Measurements from ENCODE around the gene ATP2B1. TPM values are rescaled to one million over a fixed set of nuclear protein-coding genes. Genes with fewer than 3 reads are reported as not detected.

ATP2B1 gene
- total and polyA plus RNA-seq, 7 experiments from 2014 or later, result 11.0 to 101 (median 43.3) TPM

DNA sequence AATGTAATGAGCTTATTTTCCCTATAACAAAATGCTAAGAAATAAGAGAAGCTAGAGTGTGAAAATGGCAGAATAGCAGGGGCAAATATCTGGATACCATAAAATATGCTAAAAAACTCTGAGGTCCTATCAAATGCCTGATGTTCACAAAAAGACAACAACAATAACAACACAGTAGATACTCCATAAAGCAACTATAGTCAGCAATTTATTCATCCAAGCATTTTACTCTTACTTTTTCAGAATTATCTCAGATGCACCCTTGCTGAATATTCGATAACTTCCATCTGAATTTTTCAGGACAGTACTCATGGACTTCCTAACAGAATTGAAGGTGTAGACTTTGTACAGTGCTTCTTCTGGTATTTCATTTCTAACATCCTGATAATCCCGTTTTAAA is 88.9 kb downstream of the ATP2B1 start:
- peaks cover 8 to 58% (median 28%) of the 10 kb centered on the region in 5 donors for H3K36me3 Mint-ChIP-seq
- H3K27me3 Mint-ChIP-seq, result no peaks in the 10 kb centered on the region
- Histone ChIP-seq H3K4me1 (ENCODE audit: control insufficient read depth in 2 of 2, insufficient read depth in 2 of 2, low read length in 2 of 2) (no peaks in the 10 kb centered on the region), H3K9me3 (ENCODE audit: control insufficient read depth in 2 of 3, low read length in 3 of 3) (no peaks in the 10 kb centered on the region), H3K27me3 (ENCODE audit: control insufficient read depth in 2 of 2, insufficient read depth in 2 of 2, low read length in 2 of 2) (no peaks in the 10 kb centered on the region), H3K36me3 (ENCODE audit: control insufficient read depth in 2 of 3, insufficient read depth in 3 of 3, low read length in 3 of 3) (peaks cover 0 to 15% (median 8%) of the 10 kb centered on the region in 3 experiments), H3K27ac (ENCODE audit: low read depth, low read length) (no peak overlapping the region), H3K4me3 (ENCODE audit: low read length) (no peak overlapping the region)
- peaks cover 0 to 4% (median 0%) of the 10 kb centered on the region in 7 donors for H3K4me1 Mint-ChIP-seq
- intact Hi-C loops (cut with micrococcal nuclease), result no loop called here
- ATAC-seq (no peak), DNase-seq (no peak)
- CTCF ChIA-PET, result no interaction called here
- H3K9me3 Mint-ChIP-seq, result peaks cover 0 to 3% (median 0%) of the 10 kb centered on the region in 11 donors
- POLR2A ChIA-PET, result no interaction called here
- no peak overlapping the region for H3K27ac Mint-ChIP-seq
- no peak overlapping the region for H3K4me3 Mint-ChIP-seq

DNA sequence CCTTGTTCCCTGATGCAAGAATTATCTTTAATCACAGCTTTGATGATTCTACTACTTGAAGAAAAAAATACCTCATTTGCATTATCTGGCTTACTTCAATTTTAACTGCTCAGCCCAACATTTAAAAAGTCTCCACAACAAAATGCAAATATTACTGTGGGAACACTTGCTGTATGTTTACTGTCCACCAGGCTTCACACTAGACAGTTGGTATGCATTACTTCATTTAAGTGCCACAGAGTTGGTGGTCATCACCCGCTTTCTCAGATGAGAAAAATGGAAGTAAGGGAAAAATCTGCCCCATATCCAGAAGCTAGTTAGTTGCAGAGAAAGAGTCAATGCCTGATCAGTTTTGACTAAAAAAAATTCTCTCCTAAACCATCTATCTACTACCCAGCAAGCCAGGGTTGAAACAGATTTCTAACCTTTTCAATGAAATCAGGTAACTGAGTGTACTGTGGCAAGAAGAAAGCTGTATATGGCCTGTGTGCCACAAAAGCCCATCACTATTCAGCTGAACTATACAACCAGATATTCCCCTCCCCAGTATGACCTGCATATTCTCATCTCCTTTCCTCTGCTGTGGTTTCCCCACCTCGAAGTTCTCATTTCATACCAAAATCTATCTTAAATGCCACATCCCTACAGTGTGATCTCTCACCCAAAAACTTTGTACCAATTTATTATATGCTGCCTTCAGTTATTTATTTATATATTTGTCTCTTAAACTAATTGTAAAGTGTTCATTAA is 90.3 kb downstream of the ATP2B1 start:
- intact Hi-C loops (cut with micrococcal nuclease), result no loop called here
- H3K4me1 Mint-ChIP-seq, result peaks cover 0 to 4% (median 0%) of the 10 kb centered on the region in 7 donors
- Histone ChIP-seq H3K9me3 (ENCODE audit: control insufficient read depth in 2 of 3, low read length in 3 of 3) (no peaks in the 10 kb centered on the region), H3K4me1 (ENCODE audit: control insufficient read depth in 2 of 2, insufficient read depth in 2 of 2, low read length in 2 of 2) (no peaks in the 10 kb centered on the region), H3K27ac (ENCODE audit: low read depth, low read length) (no peak overlapping the region), H3K36me3 (ENCODE audit: control insufficient read depth in 2 of 3, insufficient read depth in 3 of 3, low read length in 3 of 3) (peaks cover 0 to 3% (median 0%) of the 10 kb centered on the region in 3 experiments), H3K27me3 (ENCODE audit: control insufficient read depth in 2 of 2, insufficient read depth in 2 of 2, low read length in 2 of 2) (no peaks in the 10 kb centered on the region), H3K4me3 (ENCODE audit: low read length) (no peak overlapping the region)
- H3K9me3 Mint-ChIP-seq, result peaks cover 0 to 3% (median 0%) of the 10 kb centered on the region in 11 donors
- H3K27me3 Mint-ChIP-seq, result no peaks in the 10 kb centered on the region
- no peak for DNase-seq
- POLR2A ChIA-PET, result interaction anchor here (0.6 kb wide), 1 partner anchor 118 kb away, joined by 3 read pairs; no protein-coding TSS in a partner anchor
- H3K4me3 Mint-ChIP-seq, result no peak overlapping the region
- CTCF ChIA-PET, result no interaction called here
- ATAC-seq, result no peak
- no peak overlapping the region for H3K27ac Mint-ChIP-seq
- peaks cover 16 to 58% (median 27%) of the 10 kb centered on the region in 5 donors for H3K36me3 Mint-ChIP-seq

DNA sequence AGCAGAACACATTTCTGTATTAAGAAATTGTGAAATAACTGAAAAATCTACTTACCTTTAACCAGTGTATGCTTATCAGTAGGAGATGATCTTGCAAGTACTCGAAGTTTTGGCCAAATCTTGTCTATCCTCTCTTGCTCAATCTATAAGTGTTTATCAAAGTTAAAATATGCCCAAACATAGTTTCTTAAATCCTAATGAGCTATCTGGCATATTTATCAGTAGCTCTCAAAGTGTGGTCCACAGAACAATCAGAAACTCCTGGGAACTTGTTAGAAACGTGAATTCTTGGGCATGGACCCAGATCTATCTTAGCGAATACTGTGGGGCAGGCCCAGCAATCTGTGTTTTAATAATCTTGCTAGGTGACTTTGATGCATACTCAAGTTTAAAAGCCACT is 98.3 kb downstream of the ATP2B1 start:
- no peak overlapping the region for H3K4me3 Mint-ChIP-seq
- Histone ChIP-seq H3K27me3 (ENCODE audit: control insufficient read depth in 2 of 2, insufficient read depth in 2 of 2, low read length in 2 of 2) (no peaks in the 10 kb centered on the region), H3K27ac (ENCODE audit: low read depth, low read length) (no peak overlapping the region), H3K4me3 (ENCODE audit: low read length) (no peak overlapping the region), H3K36me3 (ENCODE audit: control insufficient read depth in 2 of 3, insufficient read depth in 3 of 3, low read length in 3 of 3) (peaks cover 4 to 22% (median 4%) of the 10 kb centered on the region in 3 experiments), H3K4me1 (ENCODE audit: control insufficient read depth in 2 of 2, insufficient read depth in 2 of 2, low read length in 2 of 2) (no peaks in the 10 kb centered on the region), H3K9me3 (ENCODE audit: control insufficient read depth in 2 of 3, low read length in 3 of 3) (no peaks in the 10 kb centered on the region)
- intact Hi-C loops (cut with micrococcal nuclease), result no loop called here
- POLR2A ChIA-PET, result interaction anchor here (0.6 kb wide), 1 partner anchor 18 kb away, joined by 3 read pairs; no protein-coding TSS in a partner anchor
- ATAC-seq (no peak), DNase-seq (no peak)
- peaks cover 0 to 3% (median 0%) of the 10 kb centered on the region in 11 donors for H3K9me3 Mint-ChIP-seq
- no peak overlapping the region for H3K27ac Mint-ChIP-seq
- peaks cover 0 to 3% (median 0%) of the 10 kb centered on the region in 7 donors for H3K4me1 Mint-ChIP-seq
- H3K27me3 Mint-ChIP-seq, result no peaks in the 10 kb centered on the region
- H3K36me3 Mint-ChIP-seq, result peaks cover 23 to 71% (median 54%) of the 10 kb centered on the region in 5 donors
- CTCF ChIA-PET, result no interaction called here

DNA sequence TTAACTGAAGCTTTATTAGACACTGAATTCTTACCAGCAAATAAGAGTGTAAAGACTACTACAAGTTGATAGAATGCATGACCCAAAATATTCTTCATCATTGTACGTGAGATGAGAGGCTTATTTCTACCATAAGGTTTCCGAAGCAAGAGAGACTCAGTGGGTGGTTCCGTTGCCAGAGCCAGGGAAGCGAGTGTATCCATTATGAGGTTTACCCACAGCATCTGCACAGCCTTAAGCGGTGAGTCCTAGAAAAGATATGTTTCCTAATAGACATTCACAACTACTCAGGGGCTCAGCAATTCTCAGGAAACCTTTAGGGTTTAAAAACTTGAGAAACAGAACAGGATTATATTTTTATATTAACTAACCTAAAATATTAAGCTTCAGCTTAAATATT is 105.0 kb downstream of the ATP2B1 start:
- CTCF ChIA-PET, result no interaction called here

DNA sequence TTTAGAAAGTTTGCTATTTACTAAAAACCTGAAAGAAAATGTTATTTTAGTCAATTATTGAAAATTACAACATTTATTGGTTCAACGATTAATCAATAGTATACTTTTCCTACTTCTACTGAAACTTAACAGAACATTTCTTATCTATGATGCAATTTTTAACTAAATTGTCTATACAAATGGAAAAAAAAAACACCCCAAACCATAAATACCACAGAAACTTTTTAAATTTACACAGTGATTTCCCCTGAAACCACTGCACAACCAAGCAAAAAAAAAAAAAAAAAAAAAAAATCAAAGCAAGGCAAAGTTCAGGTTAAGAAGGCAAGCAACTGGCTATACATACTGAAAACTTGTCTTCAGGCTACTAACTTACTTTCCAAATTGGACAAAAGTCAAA is 110.9 kb downstream of the ATP2B1 start:
- Histone ChIP-seq H3K27me3 (ENCODE audit: control insufficient read depth in 2 of 2, insufficient read depth in 2 of 2, low read length in 2 of 2) (no peaks in the 10 kb centered on the region), H3K9me3 (ENCODE audit: control insufficient read depth in 2 of 3, low read length in 3 of 3) (no peaks in the 10 kb centered on the region), H3K36me3 (ENCODE audit: control insufficient read depth in 2 of 3, insufficient read depth in 3 of 3, low read length in 3 of 3) (peaks cover 0 to 19% (median 14%) of the 10 kb centered on the region in 3 experiments), H3K27ac (ENCODE audit: low read depth, low read length) (no peak overlapping the region), H3K4me1 (ENCODE audit: control insufficient read depth in 2 of 2, insufficient read depth in 2 of 2, low read length in 2 of 2) (no peaks in the 10 kb centered on the region), H3K4me3 (ENCODE audit: low read length) (no peak overlapping the region)
- H3K9me3 Mint-ChIP-seq, result no peaks in the 10 kb centered on the region
- DNase-seq (no peak), ATAC-seq (no peak)
- H3K27me3 Mint-ChIP-seq, result peaks cover 0 to 8% (median 0%) of the 10 kb centered on the region in 5 donors
- peak overlapping the region in 2 of 9 donors; percentile 51 to 63 for H3K27ac Mint-ChIP-seq
- intact Hi-C loops (cut with micrococcal nuclease), result loop anchor here in 1 of 2 donors (5.0 kb wide), 1 partner anchor 110 kb away; the partner anchor contains the start of gene ATP2B1
- POLR2A ChIA-PET, result interaction anchor here (0.8 kb wide), 1 partner anchor 14 kb away, joined by 3 read pairs; no protein-coding TSS in a partner anchor
- H3K36me3 Mint-ChIP-seq, result peaks cover 0 to 39% (median 26%) of the 10 kb centered on the region in 5 donors
- peaks cover 4 to 15% (median 12%) of the 10 kb centered on the region in 7 donors for H3K4me1 Mint-ChIP-seq
- no peak overlapping the region for H3K4me3 Mint-ChIP-seq
- CTCF ChIA-PET, result interaction anchor here (0.8 kb wide), 1 partner anchor 39 kb away, joined by 3 read pairs; no protein-coding TSS in a partner anchor

More for the DNA sequence above, 105.0 kb downstream of the ATP2B1 start:
- Histone ChIP-seq H3K27ac (ENCODE audit: low read depth, low read length) (no peak overlapping the region), H3K36me3 (ENCODE audit: control insufficient read depth in 2 of 3, insufficient read depth in 3 of 3, low read length in 3 of 3) (peaks cover 6 to 30% (median 25%) of the 10 kb centered on the region in 3 experiments), H3K4me1 (ENCODE audit: control insufficient read depth in 2 of 2, insufficient read depth in 2 of 2, low read length in 2 of 2) (no peaks in the 10 kb centered on the region), H3K27me3 (ENCODE audit: control insufficient read depth in 2 of 2, insufficient read depth in 2 of 2, low read length in 2 of 2) (no peaks in the 10 kb centered on the region), H3K4me3 (ENCODE audit: low read length) (no peak overlapping the region), H3K9me3 (ENCODE audit: control insufficient read depth in 2 of 3, low read length in 3 of 3) (no peaks in the 10 kb centered on the region)
- intact Hi-C loops (cut with micrococcal nuclease), result no loop called here
- H3K27me3 Mint-ChIP-seq, result peaks cover 0 to under 1% (median 0%) of the 10 kb centered on the region in 5 donors
- H3K36me3 Mint-ChIP-seq, result peaks cover 14 to 62% (median 40%) of the 10 kb centered on the region in 5 donors
- DNase-seq (no peak), ATAC-seq (no peak)
- H3K9me3 Mint-ChIP-seq, result no peaks in the 10 kb centered on the region
- H3K4me3 Mint-ChIP-seq, result no peak overlapping the region
- POLR2A ChIA-PET, result interaction anchor here (1.1 kb wide), 1 partner anchor 390 kb away, joined by 3 read pairs; no protein-coding TSS in a partner anchor
- H3K27ac Mint-ChIP-seq, result no peak overlapping the region
- H3K4me1 Mint-ChIP-seq, result peaks cover 0 to 5% (median 4%) of the 10 kb centered on the region in 7 donors

DNA sequence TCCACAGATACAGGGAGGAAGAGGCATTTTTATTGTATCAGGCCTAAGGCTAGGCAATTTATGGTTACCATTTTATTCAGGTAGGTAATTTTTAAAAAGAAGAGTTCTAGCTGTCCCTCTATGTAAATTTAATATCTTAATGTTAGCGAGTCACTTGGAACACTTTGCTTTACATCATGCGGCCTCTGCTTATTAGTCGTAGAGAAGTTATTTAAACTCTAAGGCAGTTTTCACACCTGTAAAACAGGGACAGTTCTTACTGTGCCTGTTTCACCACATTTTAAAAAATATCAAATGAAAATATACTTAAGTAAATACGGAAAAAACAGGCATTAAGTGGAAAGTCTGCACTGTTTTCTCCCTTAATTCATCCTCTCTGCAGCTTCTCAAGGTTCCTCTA is 111.4 kb downstream of the ATP2B1 start:
- Histone ChIP-seq H3K4me1 (ENCODE audit: control insufficient read depth in 2 of 2, insufficient read depth in 2 of 2, low read length in 2 of 2) (no peaks in the 10 kb centered on the region), H3K36me3 (ENCODE audit: control insufficient read depth in 2 of 3, insufficient read depth in 3 of 3, low read length in 3 of 3) (peaks cover 0 to 19% (median 13%) of the 10 kb centered on the region in 3 experiments), H3K27me3 (ENCODE audit: control insufficient read depth in 2 of 2, insufficient read depth in 2 of 2, low read length in 2 of 2) (no peaks in the 10 kb centered on the region), H3K9me3 (ENCODE audit: control insufficient read depth in 2 of 3, low read length in 3 of 3) (no peaks in the 10 kb centered on the region), H3K27ac (ENCODE audit: low read depth, low read length) (no peak overlapping the region), H3K4me3 (ENCODE audit: low read length) (no peak overlapping the region)
- intact Hi-C loops (cut with micrococcal nuclease), result loop anchor here in 1 of 2 donors (5.0 kb wide), 1 partner anchor 110 kb away; the partner anchor contains the start of gene ATP2B1
- DNase-seq, result no peak
- POLR2A ChIA-PET, result no interaction called here
- H3K4me3 Mint-ChIP-seq, result no peak overlapping the region
- peaks cover 3 to 40% (median 29%) of the 10 kb centered on the region in 5 donors for H3K36me3 Mint-ChIP-seq
- no peak for ATAC-seq
- peak overlapping the region in 1 of 9 donors; percentile 54 for H3K27ac Mint-ChIP-seq
- CTCF ChIA-PET, result interaction anchor here (0.8 kb wide), 1 partner anchor 39 kb away, joined by 3 read pairs; no protein-coding TSS in a partner anchor
- H3K27me3 Mint-ChIP-seq, result peaks cover 0 to 8% (median 0%) of the 10 kb centered on the region in 5 donors
- peaks cover 4 to 15% (median 12%) of the 10 kb centered on the region in 7 donors for H3K4me1 Mint-ChIP-seq
- H3K9me3 Mint-ChIP-seq, result no peaks in the 10 kb centered on the region
